IMR-90 (cell line): ENCODE measurements around the gene TNS2. TPM values are rescaled to one million over a fixed set of nuclear protein-coding genes. Genes with fewer than 3 reads are reported as not detected.

ENCODE experiments used
- ATAC-seq: fragments of 200-7000 bp; cut with Tn5 transposase; 2 replicates; pipeline ENCODE4 v1.9.1; 2020; ENCODE audit warnings: low read depth, mild to moderate bottlenecking, moderate library complexity
- BruUV-seq: library from RNA; stranded (reverse); fragments of 400-500 nt; replicated peaks from 2 replicates; lab custom pipeline; 2021; lab: Mats Ljungman, UMichigan
- CTCF ChIA-PET: fragments of 300-600 bp; formaldehyde crosslinking; extraction: SDS; loops from one replicate; lab custom pipeline; 2021; ENCODE audit warnings: antibody characterized with exemption; lab: Yijun Ruan, JAX
- POLR2A ChIA-PET: fragments of 300-600 bp; sonication (Branson Sonifier 250); formaldehyde crosslinking; loops from one replicate; lab custom pipeline; 2022; ENCODE audit warnings: antibody characterized with exemption; ENCODE audit not compliant: unreplicated experiment; lab: Charles Lee
- DNase-seq: peaks from one replicate; pipeline ENCODE4 v3.0.0; 2013
- H2AFZ ChIP-seq: replicated peaks from 2 replicates; pipeline ENCODE3; 2013; ENCODE audit warnings: low read length, mild to moderate bottlenecking; ENCODE audit not compliant: poor library complexity
- H2AK5ac ChIP-seq: 2 replicates; pipeline ENCODE4 v1.6.1; 2013; ENCODE audit warnings: low read depth, low read length, inconsistent platforms
- H2AK9ac ChIP-seq: replicated peaks from 2 replicates; pipeline ENCODE3; 2013; ENCODE audit warnings: mild to moderate bottlenecking, low read depth, low read length, moderate library complexity; ENCODE audit not compliant: poor library complexity
- H2BK120ac ChIP-seq: 2 replicates; pipeline ENCODE4 v1.6.1; 2013; ENCODE audit warnings: low read depth, low read length, inconsistent platforms
- H2BK15ac ChIP-seq: 3 replicates; pipeline ENCODE4 v1.6.1; 2013; ENCODE audit warnings: low read depth, low read length, inconsistent platforms
- H2BK20ac ChIP-seq: 2 replicates; pipeline ENCODE4 v1.6.1; 2013; ENCODE audit warnings: low read depth, mild to moderate bottlenecking, inconsistent platforms, low read length, moderate library complexity
- H2BK5ac ChIP-seq: 2 replicates; pipeline ENCODE4 v1.6.1; 2013; ENCODE audit warnings: mild to moderate bottlenecking, low read depth, low read length, inconsistent platforms; ENCODE audit not compliant: poor library complexity, severe bottlenecking
- H3K14ac ChIP-seq: replicated peaks from 2 replicates; pipeline ENCODE4 v1.6.1; 2013; ENCODE audit warnings: low read depth, low read length, inconsistent platforms
- H3K18ac ChIP-seq: 2 replicates; pipeline ENCODE4 v1.6.1; 2013; ENCODE audit warnings: low read depth, low read length, control low read depth
- H3K23ac ChIP-seq: 2 replicates; pipeline ENCODE4 v1.6.1; 2013; ENCODE audit warnings: low read depth, low read length, inconsistent platforms
- H3K27ac ChIP-seq: 2 replicates; pipeline ENCODE4 v1.5.1; 2013; ENCODE audit warnings: mild to moderate bottlenecking, control low read depth, low read length; ENCODE audit not compliant: insufficient read depth
- H3K27me3 ChIP-seq: 2 replicates; pipeline ENCODE4 v1.6.1; 2013; ENCODE audit warnings: low read length; ENCODE audit not compliant: control insufficient read depth, insufficient read depth
- H3K36me3 ChIP-seq: 2 replicates; pipeline ENCODE4 v1.6.1; 2013; ENCODE audit warnings: low read length, mixed read lengths; ENCODE audit not compliant: control insufficient read depth, insufficient read depth
- H3K4ac ChIP-seq: 2 replicates; pipeline ENCODE4 v1.6.1; 2013; ENCODE audit warnings: low read depth, low read length, inconsistent platforms
- H3K4me1 ChIP-seq: 2 replicates; pipeline ENCODE4 v1.6.1; 2013; ENCODE audit warnings: low read length, mixed read lengths; ENCODE audit not compliant: control insufficient read depth, insufficient read depth
- H3K4me2 ChIP-seq: 2 replicates; pipeline ENCODE4 v1.6.1; 2013; ENCODE audit warnings: low read depth, mild to moderate bottlenecking, control low read depth, low read length, moderate library complexity
- H3K4me3 ChIP-seq: 2 replicates; pipeline ENCODE4 v1.5.1; 2013; ENCODE audit warnings: low read depth, mild to moderate bottlenecking, control low read depth, low read length, moderate library complexity; ENCODE audit not compliant: insufficient read depth
- H3K56ac ChIP-seq: 2 replicates; pipeline ENCODE4 v1.6.1; 2013; ENCODE audit warnings: low read length, inconsistent platforms; ENCODE audit not compliant: insufficient read depth; ENCODE audit errors: extremely low read depth
- H3K79me1 ChIP-seq, 2 experiments: 2 replicates each; pipeline ENCODE4 v1.6.1; 2013; ENCODE audit warnings: low read length in 2 of 2, inconsistent platforms in 1 of 2, low read depth in 1 of 2
- H3K9ac ChIP-seq: 2 replicates; pipeline ENCODE4 v1.6.1; 2013; ENCODE audit warnings: low read depth, low read length, control low read depth
- H3K9me1 ChIP-seq: 2 replicates; pipeline ENCODE4 v1.6.1; 2013; ENCODE audit warnings: low read length, inconsistent platforms; ENCODE audit not compliant: insufficient read depth
- H3K9me3 ChIP-seq: 2 replicates; pipeline ENCODE4 v1.6.1; 2013; ENCODE audit warnings: low read length; ENCODE audit not compliant: control insufficient read depth, insufficient read depth
- H4K20me1 ChIP-seq: 2 replicates; pipeline ENCODE4 v1.6.1; 2013; ENCODE audit warnings: low read length, inconsistent platforms; ENCODE audit not compliant: insufficient read depth
- H4K5ac ChIP-seq: 2 replicates; pipeline ENCODE4 v1.6.1; 2013; ENCODE audit warnings: mild to moderate bottlenecking, low read depth, low read length, control low read depth
- H4K8ac ChIP-seq, 2 experiments: 2 replicates each; pipeline ENCODE4 v1.6.1; 2013; ENCODE audit warnings: low read depth in 2 of 2, low read length in 2 of 2, control low read depth in 1 of 2, inconsistent platforms in 1 of 2
- H4K91ac ChIP-seq: 2 replicates; pipeline ENCODE4 v1.6.1; 2013; ENCODE audit warnings: low read depth, low read length, inconsistent platforms; ENCODE audit not compliant: insufficient read depth
- BHLHE40 ChIP-seq: fragments of 150-350 bp; IDR thresholded peaks from 2 replicates; pipeline ENCODE4 v1.6.1; 2016; ENCODE audit warnings: mild to moderate bottlenecking, low read depth, low read length
- MAZ ChIP-seq: IDR thresholded peaks from 2 replicates; pipeline ENCODE4 v1.6.1; 2012; ENCODE audit warnings: low read depth, mild to moderate bottlenecking, low read length, improper control_type of control experiment, moderate library complexity, borderline replicate concordance
- MXI1 ChIP-seq: IDR thresholded peaks from 2 replicates; pipeline ENCODE4 v1.6.1; 2012; ENCODE audit warnings: low read depth, mild to moderate bottlenecking, low read length, moderate library complexity, borderline replicate concordance
- RFX5 ChIP-seq: IDR thresholded peaks from 2 replicates; pipeline ENCODE4 v1.8.0; 2012; ENCODE audit warnings: low read depth, mild to moderate bottlenecking, low read length, moderate library complexity
- WGBS, 2 experiments: methylation state at CpG; one replicate each; pipeline versions ENCODE4 v1.1.5 to v1.1.7; 2013; ENCODE audit warnings: missing lambda C conversion rate in 2 of 2; ENCODE audit not compliant: insufficient read length in 1 of 2; ENCODE audit errors: extremely low coverage in 2 of 2; 5-methylcytosine and 5-hydroxymethylcytosine counted together
- dilution Hi-C: fragments of 300-500 bp; cut with HindIII; formaldehyde crosslinking; loops from one replicate; pipeline ENCODE4 v1.14.3; 2018; ENCODE audit warnings: low sequenced_read_pairs; ENCODE audit not compliant: unreplicated experiment
- in situ Hi-C: fragments of 300-500 bp; cut with MboI; formaldehyde crosslinking; loops from 3 replicates; pipeline ENCODE4 v1.14.3; 2019; ENCODE audit warnings: low sequenced_read_pairs, inconsistent platforms, mixed read lengths
- intact Hi-C: fragments of 100-400 bp; cut with micrococcal nuclease; formaldehyde crosslinking; loops from 2 replicates; pipeline ENCODE4 v1.10.0; 2022
- polyA plus RNA-seq, 3 experiments: library from polyadenylated mRNA; depleted of rRNA; stranded (reverse); fragments of >200 nt; gene quantifications; 2 replicates each; pipeline ENCODE4 v1.2.3, GENCODE V29; 2012; ENCODE audit warnings: low replicate concordance in 1 of 3
- total RNA-seq: library from RNA; depleted of rRNA; stranded (reverse); fragments of >200 nt; gene quantifications from 2 replicates; pipeline ENCODE4 v1.2.3, GENCODE V29; 2012

The TNS2 gene
- total and polyA plus RNA-seq, 2 of the 4 experiments (the other 2 are of a cell fraction) = 10.4 to 67.2 TPM

DNA sequence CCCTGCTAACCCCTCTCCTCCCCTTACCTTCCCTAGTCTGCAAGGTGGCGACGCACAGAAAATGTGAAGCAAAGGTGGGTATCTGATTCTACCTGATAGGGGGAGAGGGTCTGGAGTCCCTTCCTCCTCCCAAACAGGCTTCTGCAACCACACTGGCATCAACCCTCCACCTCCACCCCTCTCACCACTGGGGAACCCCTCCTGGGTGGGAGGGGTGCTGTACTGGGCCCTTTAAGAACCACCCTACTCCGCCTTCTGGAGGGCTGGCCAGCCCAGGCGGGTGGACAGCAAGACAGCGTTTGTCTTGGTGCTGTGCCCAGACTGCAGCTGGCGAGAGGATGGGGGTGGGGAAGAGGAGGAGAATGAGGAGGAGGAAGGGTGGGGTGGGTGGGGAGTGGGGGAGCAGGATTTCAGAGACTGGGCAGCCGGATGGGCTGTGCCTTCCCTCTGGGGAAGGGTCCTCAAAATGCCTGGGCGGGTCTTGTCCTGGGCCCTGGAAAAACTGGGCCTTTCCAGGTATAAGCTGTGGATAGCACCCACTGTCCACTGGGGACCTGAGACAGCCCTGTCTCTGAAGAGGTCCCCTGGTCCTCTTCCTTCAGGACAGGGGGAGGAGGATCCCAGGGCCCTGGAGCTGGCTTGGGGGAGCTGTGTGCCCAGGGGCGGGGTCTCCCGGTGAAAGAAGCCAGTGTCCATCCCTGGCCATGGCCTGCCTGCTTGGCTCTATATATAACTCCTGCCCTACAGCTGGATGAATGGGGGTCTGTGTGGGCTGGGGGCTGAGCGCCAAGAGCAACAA is 2.8 kb downstream of the TNS2 start:
- peak overlapping the region; percentile 99 for H3K27ac ChIP-seq
- H3K23ac ChIP-seq = peak overlapping the region; percentile 30; the same call in 1 of the 2 replicates
- H3K36me3 ChIP-seq = peaks cover 41% of the 10 kb centered on the region
- peak overlapping the region; percentile 62 for H2AFZ ChIP-seq
- peak overlapping the region; percentile 98 for H2AK9ac ChIP-seq
- peak overlapping the region; percentile 25 to 67; a peak in 3 of 4 replicates for H4K8ac ChIP-seq
- H3K4me1 ChIP-seq = peaks cover 48% of the 10 kb centered on the region
- POLR2A ChIA-PET = interaction anchor here (0.5 to 1.8 kb wide), 2 partner anchors 26 to 41 kb away, joined by 3 to 8 read pairs; partner anchors contain the start of gene SPRYD3
- peak overlapping the region; percentile 43 for H3K18ac ChIP-seq
- peak; percentile 85 for DNase-seq
- peaks cover 5 to 58% of the 10 kb centered on the region in 2 experiments; a peak in 3 of 4 replicates for H3K79me1 ChIP-seq
- intact Hi-C loops (loop anchor here (5.0 kb wide), 1 partner anchor 245 kb away; the partner anchor contains the start of genes MYG1 and PFDN5), in situ Hi-C loops (no loop called here), dilution Hi-C loops (no loop called here)
- no peak for TF ChIP-seq RFX5
- peak; percentile 66; the same call in 1 of the 2 replicates for TF ChIP-seq MAZ
- TF ChIP-seq BHLHE40 = no peak
- TF ChIP-seq MXI1 = 0 out of 2 replicates have a peak, but pooled peaks have one; percentile 19
- H2BK120ac ChIP-seq = peak overlapping the region; percentile 86
- peaks cover 22% of the 10 kb centered on the region for H4K20me1 ChIP-seq
- H2BK5ac ChIP-seq = peak overlapping the region; percentile 99
- peak overlapping the region; percentile 52; the same call in 1 of the 2 replicates for H3K56ac ChIP-seq
- H2BK15ac ChIP-seq = peak overlapping the region; percentile 90; the same call in 2 of the 3 replicates
- no peaks in the 10 kb centered on the region for H3K27me3 ChIP-seq
- H4K91ac ChIP-seq = peak overlapping the region; percentile 77
- no peak overlapping the region for H3K4me3 ChIP-seq
- H3K9me3 ChIP-seq = no peaks in the 10 kb centered on the region
- CTCF ChIA-PET = interaction anchor here (0.6 kb wide), 1 partner anchor 13 kb away, joined by 3 read pairs; no protein-coding TSS in a partner anchor
- peak overlapping the region; percentile 84 for H2BK20ac ChIP-seq
- no CpG with 5 or more reads among the region's 11 CpGs for WGBS, 2 experiments
- peak; percentile 42 for ATAC-seq
- H4K5ac ChIP-seq = peak overlapping the region; percentile 46
- no TSS peak for BruUV-seq
- H3K14ac ChIP-seq = peak overlapping the region; percentile 80
- H3K4me2 ChIP-seq = peak overlapping the region; percentile 67
- peak overlapping the region; percentile 39 for H3K9ac ChIP-seq
- peak overlapping the region; percentile 82 for H3K4ac ChIP-seq
- H2AK5ac ChIP-seq = peak overlapping the region; percentile 100
- peaks cover 25% of the 10 kb centered on the region for H3K9me1 ChIP-seq
